H9 (cell line): Measurements from ENCODE around the gene DISP3. TPM values are rescaled to one million over a fixed set of nuclear protein-coding genes. Genes with fewer than 3 reads are reported as not detected.

Experiments used
- DNase-seq: peaks from one replicate; pipeline ENCODE4 v3.0.0-alpha.2; 2017
- H2AFZ ChIP-seq: one replicate; pipeline ENCODE4 v1.6.1; 2013; ENCODE audit warnings: mild to moderate bottlenecking, low read length, control low read depth, moderate library complexity
- H2AK5ac ChIP-seq: 2 replicates; pipeline ENCODE4 v1.6.1; 2013; ENCODE audit warnings: low read length, control low read depth, mixed read lengths; ENCODE audit not compliant: insufficient read length
- H2BK120ac ChIP-seq: one replicate; pipeline ENCODE4 v1.6.1; 2013; ENCODE audit warnings: low read depth, mild to moderate bottlenecking, low read length, control low read depth, inconsistent platforms; ENCODE audit not compliant: poor library complexity, severe bottlenecking
- H2BK12ac ChIP-seq: 2 replicates; pipeline ENCODE4 v1.6.1; 2013; ENCODE audit warnings: low read length, control low read depth, mixed read lengths, low read depth; ENCODE audit not compliant: insufficient read length
- H2BK15ac ChIP-seq: 2 replicates; pipeline ENCODE4 v1.6.1; 2013; ENCODE audit warnings: low read depth, low read length, control low read depth
- H2BK20ac ChIP-seq: one replicate; pipeline ENCODE4 v1.6.1; 2013; ENCODE audit warnings: low read depth, mild to moderate bottlenecking, low read length, control low read depth, inconsistent platforms; ENCODE audit not compliant: poor library complexity, severe bottlenecking
- H2BK5ac ChIP-seq: 2 replicates; pipeline ENCODE4 v1.6.1; 2013; ENCODE audit warnings: low read length, control low read depth, mixed read lengths; ENCODE audit not compliant: insufficient read length
- H3K14ac ChIP-seq: 2 replicates; pipeline ENCODE4 v1.6.1; 2013; ENCODE audit warnings: low read length, control low read depth; ENCODE audit not compliant: insufficient read depth
- H3K18ac ChIP-seq: 2 replicates; pipeline ENCODE4 v1.6.1; 2013; ENCODE audit warnings: low read depth, mild to moderate bottlenecking, mixed read lengths, low read length, control low read depth; ENCODE audit not compliant: insufficient read length
- H3K23ac ChIP-seq: 2 replicates; pipeline ENCODE4 v1.6.1; 2013; ENCODE audit warnings: low read length, control low read depth, mixed read lengths, low read depth; ENCODE audit not compliant: insufficient read length
- H3K23me2 ChIP-seq: 2 replicates; pipeline ENCODE4 v1.6.1; 2013; ENCODE audit warnings: low read depth, mild to moderate bottlenecking, mixed read lengths, low read length, control low read depth; ENCODE audit not compliant: insufficient read length, poor library complexity, severe bottlenecking
- H3K27ac ChIP-seq: 2 replicates; pipeline ENCODE4 v1.5.1; 2013; ENCODE audit warnings: low read length, control low read depth, mixed read lengths, low read depth; ENCODE audit not compliant: insufficient read length
- H3K27me3 ChIP-seq: 2 replicates; pipeline ENCODE4 v1.6.1; 2013; ENCODE audit warnings: low read length, control low read depth, inconsistent platforms; ENCODE audit not compliant: insufficient read depth
- H3K4ac ChIP-seq: 2 replicates; pipeline ENCODE4 v1.6.1; 2013; ENCODE audit warnings: low read depth, mild to moderate bottlenecking, control low read depth, inconsistent platforms, low read length, moderate library complexity
- H3K4me1 ChIP-seq: 2 replicates; pipeline ENCODE4 v1.6.1; 2013; ENCODE audit warnings: low read length, control low read depth, inconsistent platforms; ENCODE audit not compliant: insufficient read depth
- H3K4me2 ChIP-seq: 2 replicates; pipeline ENCODE4 v1.6.1; 2013; ENCODE audit warnings: low read length, control low read depth, mixed read lengths; ENCODE audit not compliant: insufficient read length, insufficient read depth
- H3K56ac ChIP-seq: 2 replicates; pipeline ENCODE4 v1.6.1; 2013; ENCODE audit warnings: low read depth, mild to moderate bottlenecking, mixed read lengths, low read length, control low read depth; ENCODE audit not compliant: insufficient read length
- H3K79me1 ChIP-seq: 2 replicates; pipeline ENCODE4 v1.6.1; 2013; ENCODE audit warnings: low read depth, mild to moderate bottlenecking, moderate library complexity, low read length, control low read depth, inconsistent platforms; ENCODE audit not compliant: insufficient read depth, poor library complexity, severe bottlenecking
- H3K79me2 ChIP-seq: 2 replicates; pipeline ENCODE4 v1.6.1; 2013; ENCODE audit warnings: low read length, control low read depth, inconsistent platforms; ENCODE audit not compliant: insufficient read depth
- H3K9ac ChIP-seq: 2 replicates; pipeline ENCODE4 v1.6.1; 2013; ENCODE audit warnings: low read length, control low read depth, mixed read lengths; ENCODE audit not compliant: insufficient read length; ENCODE audit errors: extremely low read depth
- H3K9me3 ChIP-seq: one replicate; pipeline ENCODE4 v1.6.1; 2013; ENCODE audit warnings: low read depth, low read length, inconsistent platforms; ENCODE audit not compliant: control insufficient read depth
- H3T11ph ChIP-seq: one replicate; pipeline ENCODE4 v1.6.1; 2013; ENCODE audit warnings: mild to moderate bottlenecking, low read length, control low read depth, inconsistent platforms
- H4K20me1 ChIP-seq: one replicate; pipeline ENCODE4 v1.6.1; 2013; ENCODE audit not compliant: control insufficient read depth, insufficient read length, insufficient read depth
- H4K5ac ChIP-seq: 2 replicates; pipeline ENCODE4 v1.6.1; 2013; ENCODE audit warnings: low read depth, mild to moderate bottlenecking, mixed read lengths, low read length, control low read depth; ENCODE audit not compliant: insufficient read length
- H4K8ac ChIP-seq: replicated peaks from 2 replicates; pipeline ENCODE4 v1.6.1; 2013; ENCODE audit warnings: low read length, control low read depth, mixed read lengths, low read depth; ENCODE audit not compliant: insufficient read length
- H4K91ac ChIP-seq: 2 replicates; pipeline ENCODE4 v1.6.1; 2013; ENCODE audit warnings: low read depth, mild to moderate bottlenecking, moderate library complexity, mixed read lengths, low read length, control low read depth; ENCODE audit not compliant: insufficient read length
- H3K27ac Mint-ChIP-seq, 3 experiments: 2 replicates in 2 of 3; 3 replicates in 1 of 3; pipeline ENCODE4 v1.8.0; 2020 to 2021; ENCODE audit warnings: mixed read lengths in 3 of 3, mild to moderate bottlenecking in 1 of 3, moderate library complexity in 1 of 3
- H3K27me3 Mint-ChIP-seq: 2 replicates; pipeline ENCODE4 v1.8.0; 2021; ENCODE audit warnings: low read depth, mild to moderate bottlenecking, moderate library complexity, mixed read lengths
- H3K36me3 Mint-ChIP-seq, 3 experiments: 2 replicates in 2 of 3; 3 replicates in 1 of 3; pipeline ENCODE4 v1.8.0; 2020 to 2021; ENCODE audit warnings: low read depth in 3 of 3, mixed read lengths in 3 of 3; ENCODE audit not compliant: insufficient read depth in 1 of 3
- H3K4me1 Mint-ChIP-seq, 2 experiments: 2 replicates each; pipeline ENCODE4 v1.8.0; 2020; ENCODE audit warnings: mixed read lengths in 2 of 2
- H3K4me3 Mint-ChIP-seq, 2 experiments: 2 replicates in 1 of 2; 3 replicates in 1 of 2; pipeline ENCODE4 v1.8.0; 2020 to 2021; ENCODE audit warnings: mild to moderate bottlenecking in 2 of 2, mixed read lengths in 2 of 2, moderate library complexity in 1 of 2
- H3K9me3 Mint-ChIP-seq, 2 experiments: 2 replicates in 1 of 2; 3 replicates in 1 of 2; pipeline ENCODE4 v1.8.0; 2020; ENCODE audit warnings: mild to moderate bottlenecking in 2 of 2, mixed read lengths in 2 of 2, moderate library complexity in 1 of 2
- WGBS: extraction: QIAGEN DNeasy Blood & Tissue Kit; methylation state at CpG from one replicate; pipeline ENCODE4 v1.1.7; 2013; ENCODE audit warnings: missing lambda C conversion rate, low lambda C conversion rate, mixed read lengths; ENCODE audit not compliant: insufficient read length; ENCODE audit errors: extremely low coverage; 5-methylcytosine and 5-hydroxymethylcytosine counted together
- total RNA-seq: library from RNA; stranded (reverse); gene quantifications from 2 replicates; pipeline ENCODE4 v1.2.1, GENCODE V29; 2021
- TF ChIP-seq, protein P1 (sequence below): fragments of 200-600 bp; sonication (generic); conservative IDR thresholded peaks from 3 replicates; pipeline ENCODE4 v1.8.0; 2021; ENCODE audit warnings: antibody characterized with exemption, mild to moderate bottlenecking

The DISP3 gene
- total RNA-seq, 1 experiment from 2014 or later = 3.5 TPM

DNA sequence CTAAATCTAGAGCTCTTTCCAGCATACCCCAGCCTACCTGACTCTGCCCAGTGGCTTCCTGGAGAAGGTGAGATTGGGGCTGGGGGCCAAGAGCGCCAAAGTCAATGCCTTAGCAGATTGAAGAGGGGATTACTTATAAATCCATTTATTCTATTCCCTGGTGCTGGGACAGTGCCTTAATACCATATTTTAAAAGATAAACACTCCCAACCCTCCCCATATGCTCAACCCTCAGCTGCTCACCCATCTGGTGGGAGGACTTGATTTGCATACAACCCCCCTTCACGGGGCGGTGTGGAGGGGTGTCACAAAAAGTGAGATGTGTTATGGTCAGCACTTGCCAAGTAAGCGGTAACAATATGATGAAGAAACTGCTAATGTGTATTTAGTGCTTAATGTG, 3.2 kb upstream of the DISP3 start:
- H4K91ac ChIP-seq = no peak overlapping the region
- H2BK15ac ChIP-seq = no peak overlapping the region
- H3K23me2 ChIP-seq = peaks cover 2% of the 10 kb centered on the region
- H2AK5ac ChIP-seq = no peak overlapping the region
- Mint-ChIP-seq H3K4me3 (no peak overlapping the region), H3K9me3 (peaks cover 0 to 3% of the 10 kb centered on the region in 2 experiments; a peak in 1 of 5 replicates), H3K36me3 (no peaks in the 10 kb centered on the region), H3K27me3 (peaks cover 47% of the 10 kb centered on the region), H3K4me1 (peaks cover 5 to 11% of the 10 kb centered on the region in 2 experiments), H3K27ac (no peak overlapping the region)
- H3K14ac ChIP-seq = no peak overlapping the region
- no peak overlapping the region for H3K4ac ChIP-seq
- H3K79me1 ChIP-seq = no peaks in the 10 kb centered on the region
- H3T11ph ChIP-seq = no peak overlapping the region
- no CpG with 5 or more reads among the region's 4 CpGs for WGBS
- H3K4me2 ChIP-seq = no peak overlapping the region
- H2BK5ac ChIP-seq = no peak overlapping the region
- H3K27ac ChIP-seq = no peak overlapping the region
- H4K8ac ChIP-seq = no peak overlapping the region
- DNase-seq = no peak
- no peaks in the 10 kb centered on the region for H4K20me1 ChIP-seq
- H2BK120ac ChIP-seq = no peak overlapping the region
- H3K27me3 ChIP-seq = peaks cover 8% of the 10 kb centered on the region; the same call in 1 of the 2 replicates
- H3K56ac ChIP-seq = no peak overlapping the region
- no peaks in the 10 kb centered on the region for H3K79me2 ChIP-seq
- no peak overlapping the region for H2AFZ ChIP-seq
- H4K5ac ChIP-seq = no peak overlapping the region
- H3K4me1 ChIP-seq = no peaks in the 10 kb centered on the region
- TF ChIP-seq, protein P1, sequence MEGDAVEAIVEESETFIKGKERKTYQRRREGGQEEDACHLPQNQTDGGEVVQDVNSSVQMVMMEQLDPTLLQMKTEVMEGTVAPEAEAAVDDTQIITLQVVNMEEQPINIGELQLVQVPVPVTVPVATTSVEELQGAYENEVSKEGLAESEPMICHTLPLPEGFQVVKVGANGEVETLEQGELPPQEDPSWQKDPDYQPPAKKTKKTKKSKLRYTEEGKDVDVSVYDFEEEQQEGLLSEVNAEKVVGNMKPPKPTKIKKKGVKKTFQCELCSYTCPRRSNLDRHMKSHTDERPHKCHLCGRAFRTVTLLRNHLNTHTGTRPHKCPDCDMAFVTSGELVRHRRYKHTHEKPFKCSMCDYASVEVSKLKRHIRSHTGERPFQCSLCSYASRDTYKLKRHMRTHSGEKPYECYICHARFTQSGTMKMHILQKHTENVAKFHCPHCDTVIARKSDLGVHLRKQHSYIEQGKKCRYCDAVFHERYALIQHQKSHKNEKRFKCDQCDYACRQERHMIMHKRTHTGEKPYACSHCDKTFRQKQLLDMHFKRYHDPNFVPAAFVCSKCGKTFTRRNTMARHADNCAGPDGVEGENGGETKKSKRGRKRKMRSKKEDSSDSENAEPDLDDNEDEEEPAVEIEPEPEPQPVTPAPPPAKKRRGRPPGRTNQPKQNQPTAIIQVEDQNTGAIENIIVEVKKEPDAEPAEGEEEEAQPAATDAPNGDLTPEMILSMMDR = no peak
- no peaks in the 10 kb centered on the region for H3K9me3 ChIP-seq
- H3K9ac ChIP-seq = no peak overlapping the region
- H3K23ac ChIP-seq = no peak overlapping the region
- no peak overlapping the region for H3K18ac ChIP-seq
- H2BK12ac ChIP-seq = no peak overlapping the region
- no peak overlapping the region for H2BK20ac ChIP-seq
